MM.1S (cell line): Measurements from ENCODE around the gene QPCT.

Experiments used
- DNase-seq: peaks from one replicate; pipeline ENCODE4 v3.0.0-alpha.2; 2015
- H2AFZ ChIP-seq: fragments of 300-600 bp; sonication (generic); 2 replicates; pipeline ENCODE4 v1.6.0; 2016; ENCODE audit warnings: antibody characterized with exemption, low read length
- H3F3A ChIP-seq: fragments of 300-600 bp; sonication (generic); 2 replicates; pipeline ENCODE4 v1.6.1; 2016; ENCODE audit warnings: mild to moderate bottlenecking, antibody characterized with exemption, low read length, moderate library complexity, mixed read lengths; ENCODE audit not compliant: insufficient read depth
- H3K27ac ChIP-seq: fragments of 300-600 bp; sonication (generic); 2 replicates; pipeline ENCODE4 v1.5.1; 2016; ENCODE audit warnings: mild to moderate bottlenecking, low read length
- H3K27me3 ChIP-seq: fragments of 300-600 bp; sonication (generic); replicated peaks from 2 replicates; pipeline ENCODE4 v1.6.0; 2016; ENCODE audit warnings: low read length; ENCODE audit not compliant: insufficient read depth
- H3K36me3 ChIP-seq: fragments of 300-600 bp; sonication (generic); replicated peaks from 2 replicates; pipeline ENCODE4 v1.6.1; 2016; ENCODE audit warnings: mild to moderate bottlenecking, low read length, mixed read lengths; ENCODE audit not compliant: insufficient read depth
- H3K4me1 ChIP-seq: fragments of 300-600 bp; sonication (generic); 2 replicates; pipeline ENCODE4 v1.6.1; 2016; ENCODE audit warnings: low read length, mixed read lengths
- H3K4me2 ChIP-seq: fragments of 300-600 bp; sonication (generic); 2 replicates; pipeline ENCODE4 v1.6.0; 2016; ENCODE audit warnings: low read depth, low read length
- H3K4me3 ChIP-seq: fragments of 300-600 bp; sonication (generic); 2 replicates; pipeline ENCODE4 v1.5.1; 2016; ENCODE audit warnings: low read length, mixed read lengths
- H3K79me2 ChIP-seq: fragments of 300-600 bp; sonication (generic); 2 replicates; pipeline ENCODE4 v1.6.1; 2016; ENCODE audit warnings: mixed run types, low read length, mixed read lengths
- H3K9ac ChIP-seq: fragments of 300-600 bp; sonication (generic); 2 replicates; pipeline ENCODE4 v1.6.1; 2016; ENCODE audit warnings: low read length, mixed read lengths
- H3K9me2 ChIP-seq: fragments of 300-600 bp; sonication (generic); replicated peaks from 2 replicates; pipeline ENCODE4 v1.6.1; 2016; ENCODE audit warnings: mild to moderate bottlenecking, low read length, mixed read lengths; ENCODE audit not compliant: insufficient read depth
- H3K9me3 ChIP-seq: fragments of 300-600 bp; sonication (generic); replicated peaks from 2 replicates; pipeline ENCODE4 v1.6.1; 2016; ENCODE audit warnings: mild to moderate bottlenecking, low read length, mixed read lengths; ENCODE audit not compliant: insufficient read depth
- H4K20me1 ChIP-seq: fragments of 300-600 bp; sonication (generic); 2 replicates; pipeline ENCODE4 v1.6.1; 2016; ENCODE audit warnings: mild to moderate bottlenecking, low read length, moderate library complexity, mixed read lengths; ENCODE audit not compliant: insufficient read depth
- CTCF ChIP-seq: fragments of 300-600 bp; sonication (generic); IDR thresholded peaks from 2 replicates; pipeline ENCODE4 v1.5.1; 2016; ENCODE audit warnings: antibody characterized with exemption, low read length, mixed read lengths
- EZH2 ChIP-seq: fragments of 300-600 bp; sonication (generic); optimal IDR thresholded peaks from 2 replicates; pipeline ENCODE3; 2017; ENCODE audit warnings: low read depth, mild to moderate bottlenecking, antibody characterized with exemption, low read length, mixed read lengths
- EZH2phosphoT487 ChIP-seq: fragments of 300-600 bp; sonication (generic); IDR thresholded peaks from 2 replicates; pipeline ENCODE4 v1.6.1; 2018; ENCODE audit warnings: antibody characterized with exemption, low read length

Gene QPCT

DNA sequence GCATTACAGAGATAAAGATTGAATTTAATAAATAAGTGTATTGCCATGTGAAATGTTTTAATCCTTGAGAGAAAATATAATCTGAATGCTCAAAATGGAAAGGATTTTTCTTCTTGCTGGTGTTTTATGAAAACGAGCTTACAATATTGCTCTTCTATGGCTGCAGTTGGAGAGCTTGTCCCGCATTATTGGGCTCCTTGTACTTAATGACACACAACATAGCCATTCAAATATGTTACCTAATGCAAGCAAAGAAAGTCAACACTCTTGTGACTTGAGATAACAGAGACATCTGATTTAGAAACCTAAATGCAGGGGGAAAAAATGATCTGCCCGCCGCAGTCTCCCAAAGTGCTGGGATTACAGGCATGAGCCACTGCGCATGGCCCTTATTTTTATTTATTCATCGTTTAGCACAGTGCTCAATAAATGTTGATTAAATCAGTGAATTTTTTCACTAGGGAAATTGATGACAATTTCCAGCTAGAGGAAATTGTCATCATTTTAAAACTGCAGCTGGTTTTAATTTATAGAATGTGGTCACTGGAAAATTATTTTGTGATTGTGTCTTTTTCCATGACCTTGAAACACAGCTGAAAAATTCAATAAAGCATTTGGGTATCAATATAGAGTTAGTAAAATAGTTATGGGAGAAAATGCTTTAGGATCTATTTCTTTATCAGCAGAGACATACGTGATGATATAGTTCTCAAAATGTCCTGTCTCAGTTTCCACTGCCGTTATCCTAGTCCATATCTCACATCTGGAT lies 17.4 kb upstream of the QPCT start:
- H3K4me2 ChIP-seq: peak overlapping the region; percentile 79
- peaks cover 35% of the 10 kb centered on the region for H3F3A ChIP-seq
- peak overlapping the region; percentile 97; the same call in 1 of the 2 replicates for H3K27ac ChIP-seq
- no peak for DNase-seq
- no peak overlapping the region for H2AFZ ChIP-seq
- H3K79me2 ChIP-seq: peaks cover 96% of the 10 kb centered on the region
- H3K9me3 ChIP-seq: no peaks in the 10 kb centered on the region
- H3K36me3 ChIP-seq: peaks cover 5% of the 10 kb centered on the region; the same call in 1 of the 2 replicates
- peak overlapping the region; percentile 96; the same call in 1 of the 2 replicates for H3K9ac ChIP-seq
- H3K4me3 ChIP-seq: peak overlapping the region; percentile 80
- TF ChIP-seq EZH2 (no peak), CTCF (no peak)
- H3K4me1 ChIP-seq: peaks cover 23% of the 10 kb centered on the region
- no peaks in the 10 kb centered on the region for H4K20me1 ChIP-seq
- H3K9me2 ChIP-seq: no peaks in the 10 kb centered on the region
- H3K27me3 ChIP-seq: no peaks in the 10 kb centered on the region

- no peak for TF ChIP-seq EZH2phosphoT487
- Histone ChIP-seq H3K9ac (no peak overlapping the region), H3K4me2 (peak overlapping the region; percentile 20; the same call in 1 of the 2 replicates), H3K9me2 (no peaks in the 10 kb centered on the region), H3K36me3 (no peaks in the 10 kb centered on the region), H3K27me3 (no peaks in the 10 kb centered on the region), H3F3A (peaks cover 44% of the 10 kb centered on the region), H3K9me3 (no peaks in the 10 kb centered on the region), H2AFZ (no peak overlapping the region), H4K20me1 (no peaks in the 10 kb centered on the region), H3K4me1 (peaks cover 50% of the 10 kb centered on the region), H3K79me2 (peaks cover 100% of the 10 kb centered on the region), H3K27ac (no peak overlapping the region), H3K4me3 (no peak overlapping the region)
- DNase-seq: no peak
Measured at GRCh38 chr2:37330681-37331080, 13.7 kb upstream of the QPCT start.

GRCh38 chr2:37332560-37332959 lies 11.9 kb upstream of the QPCT start:
- no peaks in the 10 kb centered on the region for H3K27me3 ChIP-seq
- DNase-seq: no peak
- peak overlapping the region; percentile 48 for H3K4me3 ChIP-seq
- H3K27ac ChIP-seq: peak overlapping the region; percentile 89
- H3K79me2 ChIP-seq: peaks cover 100% of the 10 kb centered on the region
- H3K9me3 ChIP-seq: no peaks in the 10 kb centered on the region
- no peaks in the 10 kb centered on the region for H3K36me3 ChIP-seq
- H3K9me2 ChIP-seq: no peaks in the 10 kb centered on the region
- peaks cover 40% of the 10 kb centered on the region for H3K4me1 ChIP-seq
- TF ChIP-seq CTCF (no peak), EZH2phosphoT487 (no peak), EZH2 (no peak)
- no peaks in the 10 kb centered on the region for H4K20me1 ChIP-seq
- H2AFZ ChIP-seq: no peak overlapping the region
- peaks cover 45% of the 10 kb centered on the region for H3F3A ChIP-seq
- H3K9ac ChIP-seq: peak overlapping the region; percentile 40; the same call in 1 of the 2 replicates
- H3K4me2 ChIP-seq: peak overlapping the region; percentile 89

DNA sequence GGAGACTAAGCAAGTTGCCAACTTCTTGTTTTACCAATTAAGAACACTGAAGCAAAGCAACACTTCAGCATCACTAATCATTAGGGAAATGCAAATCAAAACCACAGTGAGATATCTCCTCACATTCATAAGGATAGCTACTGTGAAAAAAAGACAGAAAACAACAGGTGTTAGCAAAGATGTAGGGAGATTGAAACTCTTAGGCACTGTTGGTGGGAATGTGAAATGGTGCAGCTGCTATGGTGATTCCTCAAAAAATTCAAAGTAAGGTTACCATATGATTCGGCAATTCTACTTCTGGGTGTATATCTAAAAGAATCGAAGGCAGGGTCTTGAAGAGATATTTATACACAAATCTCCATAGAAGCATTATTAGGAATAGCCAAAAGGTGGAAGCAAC lies 11.2 kb upstream of the QPCT start:
- Histone ChIP-seq H3K9me2 (no peaks in the 10 kb centered on the region), H3K4me3 (peak overlapping the region; percentile 48), H3K4me2 (peak overlapping the region; percentile 89), H2AFZ (no peak overlapping the region), H3K9ac (peak overlapping the region; percentile 40), H4K20me1 (no peaks in the 10 kb centered on the region), H3F3A (peaks cover 51% of the 10 kb centered on the region), H3K27ac (peak overlapping the region; percentile 89), H3K79me2 (peaks cover 100% of the 10 kb centered on the region), H3K36me3 (no peaks in the 10 kb centered on the region), H3K9me3 (no peaks in the 10 kb centered on the region), H3K27me3 (no peaks in the 10 kb centered on the region), H3K4me1 (peaks cover 45% of the 10 kb centered on the region)
- TF ChIP-seq EZH2phosphoT487 (no peak), CTCF (no peak), EZH2 (no peak)
- DNase-seq: peak; percentile 31
